MM.1S (cell line): ENCODE data around the gene CHM.

Experiments
- DNase-seq: peaks from one replicate; pipeline ENCODE4 v3.0.0-alpha.2; 2015
- H2AFZ ChIP-seq: fragments of 300-600 bp; sonication (generic); 2 replicates; pipeline ENCODE4 v1.6.0; 2016; ENCODE audit warnings: antibody characterized with exemption, low read length
- H3F3A ChIP-seq: fragments of 300-600 bp; sonication (generic); 2 replicates; pipeline ENCODE4 v1.6.1; 2016; ENCODE audit warnings: mild to moderate bottlenecking, antibody characterized with exemption, low read length, moderate library complexity, mixed read lengths; ENCODE audit not compliant: insufficient read depth
- H3K27ac ChIP-seq: fragments of 300-600 bp; sonication (generic); 2 replicates; pipeline ENCODE4 v1.5.1; 2016; ENCODE audit warnings: mild to moderate bottlenecking, low read length
- H3K27me3 ChIP-seq: fragments of 300-600 bp; sonication (generic); replicated peaks from 2 replicates; pipeline ENCODE4 v1.6.0; 2016; ENCODE audit warnings: low read length; ENCODE audit not compliant: insufficient read depth
- H3K36me3 ChIP-seq: fragments of 300-600 bp; sonication (generic); replicated peaks from 2 replicates; pipeline ENCODE4 v1.6.1; 2016; ENCODE audit warnings: mild to moderate bottlenecking, low read length, mixed read lengths; ENCODE audit not compliant: insufficient read depth
- H3K4me1 ChIP-seq: fragments of 300-600 bp; sonication (generic); 2 replicates; pipeline ENCODE4 v1.6.1; 2016; ENCODE audit warnings: low read length, mixed read lengths
- H3K4me2 ChIP-seq: fragments of 300-600 bp; sonication (generic); 2 replicates; pipeline ENCODE4 v1.6.0; 2016; ENCODE audit warnings: low read depth, low read length
- H3K4me3 ChIP-seq: fragments of 300-600 bp; sonication (generic); 2 replicates; pipeline ENCODE4 v1.5.1; 2016; ENCODE audit warnings: low read length, mixed read lengths
- H3K79me2 ChIP-seq: fragments of 300-600 bp; sonication (generic); 2 replicates; pipeline ENCODE4 v1.6.1; 2016; ENCODE audit warnings: mixed run types, low read length, mixed read lengths
- H3K9ac ChIP-seq: fragments of 300-600 bp; sonication (generic); 2 replicates; pipeline ENCODE4 v1.6.1; 2016; ENCODE audit warnings: low read length, mixed read lengths
- H3K9me2 ChIP-seq: fragments of 300-600 bp; sonication (generic); replicated peaks from 2 replicates; pipeline ENCODE4 v1.6.1; 2016; ENCODE audit warnings: mild to moderate bottlenecking, low read length, mixed read lengths; ENCODE audit not compliant: insufficient read depth
- H3K9me3 ChIP-seq: fragments of 300-600 bp; sonication (generic); replicated peaks from 2 replicates; pipeline ENCODE4 v1.6.1; 2016; ENCODE audit warnings: mild to moderate bottlenecking, low read length, mixed read lengths; ENCODE audit not compliant: insufficient read depth
- H4K20me1 ChIP-seq: fragments of 300-600 bp; sonication (generic); 2 replicates; pipeline ENCODE4 v1.6.1; 2016; ENCODE audit warnings: mild to moderate bottlenecking, low read length, moderate library complexity, mixed read lengths; ENCODE audit not compliant: insufficient read depth
- CTCF ChIP-seq: fragments of 300-600 bp; sonication (generic); IDR thresholded peaks from 2 replicates; pipeline ENCODE4 v1.5.1; 2016; ENCODE audit warnings: antibody characterized with exemption, low read length, mixed read lengths
- EZH2 ChIP-seq: fragments of 300-600 bp; sonication (generic); optimal IDR thresholded peaks from 2 replicates; pipeline ENCODE3; 2017; ENCODE audit warnings: low read depth, mild to moderate bottlenecking, antibody characterized with exemption, low read length, mixed read lengths
- EZH2phosphoT487 ChIP-seq: fragments of 300-600 bp; sonication (generic); IDR thresholded peaks from 2 replicates; pipeline ENCODE4 v1.6.1; 2018; ENCODE audit warnings: antibody characterized with exemption, low read length

The CHM gene

GRCh38 chrX:85994228-85994627, 53.1 kb downstream of the CHM start:
- Histone ChIP-seq H3K27ac (no peak overlapping the region), H3K9me3 (no peaks in the 10 kb centered on the region), H4K20me1 (no peaks in the 10 kb centered on the region), H2AFZ (no peak overlapping the region), H3K27me3 (no peaks in the 10 kb centered on the region), H3K9ac (no peak overlapping the region), H3K4me3 (no peak overlapping the region), H3K4me2 (no peak overlapping the region), H3K79me2 (peaks cover 8% of the 10 kb centered on the region), H3F3A (no peaks in the 10 kb centered on the region), H3K9me2 (no peaks in the 10 kb centered on the region), H3K4me1 (no peaks in the 10 kb centered on the region), H3K36me3 (no peaks in the 10 kb centered on the region)
- TF ChIP-seq EZH2phosphoT487 (no peak), CTCF (no peak), EZH2 (no peak)
- DNase-seq, result no peak

- Histone ChIP-seq H3K27me3 (no peaks in the 10 kb centered on the region), H3K4me3 (no peak overlapping the region), H4K20me1 (no peaks in the 10 kb centered on the region), H3K9me2 (no peaks in the 10 kb centered on the region), H3K9ac (no peak overlapping the region), H3K36me3 (no peaks in the 10 kb centered on the region), H3K79me2 (peaks cover 13% of the 10 kb centered on the region), H3F3A (no peaks in the 10 kb centered on the region), H3K9me3 (no peaks in the 10 kb centered on the region), H3K27ac (no peak overlapping the region), H3K4me2 (no peak overlapping the region), H2AFZ (no peak overlapping the region), H3K4me1 (no peaks in the 10 kb centered on the region)
- TF ChIP-seq EZH2phosphoT487 (no peak), CTCF (no peak), EZH2 (no peak)
- DNase-seq, result no peak
These were observed 53.7 kb downstream of the CHM start for GRCh38 chrX:85993539-85994197.

- TF ChIP-seq EZH2phosphoT487 (no peak), CTCF (no peak), EZH2 (no peak)
- no peak for DNase-seq
These were observed 54.5 kb downstream of the CHM start for GRCh38 chrX:85992811-85993229.

More at GRCh38 chrX:85992811-85993229, 54.5 kb downstream of the CHM start:
- Histone ChIP-seq H3K4me2 (no peak overlapping the region), H4K20me1 (no peaks in the 10 kb centered on the region), H3K27ac (no peak overlapping the region), H3K9me2 (no peaks in the 10 kb centered on the region), H3K27me3 (no peaks in the 10 kb centered on the region), H3K36me3 (no peaks in the 10 kb centered on the region), H3K4me1 (no peaks in the 10 kb centered on the region), H3K9me3 (no peaks in the 10 kb centered on the region), H2AFZ (no peak overlapping the region), H3K4me3 (no peak overlapping the region), H3K79me2 (peaks cover 21% of the 10 kb centered on the region), H3K9ac (no peak overlapping the region), H3F3A (no peaks in the 10 kb centered on the region)
